ENCODE results near the gene CAPN2.

Gene CAPN2

DNA sequence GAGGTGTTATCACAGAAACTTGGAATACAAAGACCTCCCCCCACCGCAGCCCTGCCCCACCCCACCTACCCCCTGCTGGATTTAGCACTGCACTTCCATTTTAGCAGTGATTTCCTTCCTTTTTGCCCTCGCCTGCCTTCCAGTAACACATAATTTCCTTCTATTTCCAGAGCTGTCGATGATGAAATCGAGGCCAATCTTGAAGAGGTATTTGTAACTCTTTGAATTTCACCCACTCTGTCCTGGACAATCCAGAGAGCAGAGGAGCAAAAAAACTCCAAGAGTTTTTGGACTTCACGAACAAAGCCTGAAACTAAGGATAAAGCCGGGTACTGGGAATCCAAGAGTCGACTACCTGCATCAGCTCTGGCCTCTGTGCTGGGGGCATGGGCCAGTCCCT is 49.1 kb downstream of the CAPN2 start:
- no peak for DNase-seq

DNA sequence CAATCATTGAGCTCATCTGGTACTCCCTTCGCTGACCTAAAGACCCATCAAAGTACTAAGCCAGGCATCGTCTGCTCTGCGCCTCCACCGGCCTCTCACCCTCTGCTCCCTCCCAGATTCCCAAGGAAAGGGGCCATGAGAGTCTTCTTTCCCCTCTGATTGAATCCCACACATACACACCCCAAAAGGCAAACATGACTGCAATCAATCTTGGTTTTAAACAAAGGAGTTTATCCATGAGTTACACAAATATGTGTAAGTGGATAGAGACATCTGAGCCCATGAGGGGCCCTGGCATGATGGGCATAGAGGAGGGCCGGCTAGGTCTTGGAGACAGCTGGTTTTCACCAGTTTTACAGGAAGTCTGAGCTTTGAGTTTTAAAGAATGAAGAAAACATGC is 50.9 kb downstream of the CAPN2 start:
- no peak for DNase-seq

DNA sequence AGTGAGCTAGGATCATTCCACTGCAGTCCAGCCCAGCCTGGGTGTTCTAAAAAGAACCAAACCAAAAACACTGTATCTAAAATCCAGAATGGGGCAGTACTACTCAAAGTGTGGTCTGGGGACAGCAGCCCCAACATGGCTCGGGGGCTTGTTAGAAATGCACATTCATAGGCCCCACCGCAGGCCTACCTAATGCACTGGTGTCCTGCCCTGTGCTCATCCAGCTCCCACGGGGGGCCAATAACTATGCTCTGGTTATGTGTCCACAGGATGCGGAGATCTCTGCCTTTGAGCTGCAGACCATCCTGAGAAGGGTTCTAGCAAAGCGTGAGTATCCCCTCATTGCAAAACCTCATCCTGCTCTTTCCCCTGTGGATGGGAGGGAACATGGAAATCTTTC is 51.5 kb downstream of the CAPN2 start:
- DNase-seq = no peak

DNA sequence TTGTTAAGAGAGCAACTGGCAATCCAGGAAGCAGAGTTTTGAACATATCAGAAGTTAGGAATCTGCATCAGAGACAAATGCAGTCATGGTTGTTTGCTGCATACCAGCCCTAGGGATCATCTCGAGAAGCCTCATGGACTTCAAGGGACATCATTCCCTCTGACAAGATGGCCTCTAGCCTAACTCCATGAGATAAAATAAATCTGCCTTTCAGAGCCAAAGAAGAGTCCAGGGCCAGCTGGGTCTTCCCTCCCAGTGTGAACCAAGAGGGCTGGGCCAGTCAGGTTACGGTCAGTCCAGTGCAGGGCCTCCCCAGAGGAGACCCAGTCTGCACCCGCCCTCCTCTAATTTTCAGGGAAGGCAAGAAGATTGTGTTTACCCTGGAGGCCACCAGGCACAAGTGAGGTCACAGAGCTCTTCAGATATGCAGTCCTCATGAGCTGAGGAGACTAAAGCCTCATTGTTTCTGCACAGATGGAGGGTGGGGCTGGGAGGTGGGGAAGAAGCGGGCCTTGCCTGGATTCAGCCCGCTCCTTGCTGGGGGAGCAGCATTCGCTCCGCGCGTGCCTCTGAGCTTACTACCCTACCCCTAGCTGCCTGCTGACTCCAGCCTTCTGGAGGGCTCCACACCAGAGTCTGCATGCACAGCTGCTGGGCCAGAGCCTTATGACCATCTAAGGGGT is 52.8 kb downstream of the CAPN2 start:
- DNase-seq = no peak

DNA sequence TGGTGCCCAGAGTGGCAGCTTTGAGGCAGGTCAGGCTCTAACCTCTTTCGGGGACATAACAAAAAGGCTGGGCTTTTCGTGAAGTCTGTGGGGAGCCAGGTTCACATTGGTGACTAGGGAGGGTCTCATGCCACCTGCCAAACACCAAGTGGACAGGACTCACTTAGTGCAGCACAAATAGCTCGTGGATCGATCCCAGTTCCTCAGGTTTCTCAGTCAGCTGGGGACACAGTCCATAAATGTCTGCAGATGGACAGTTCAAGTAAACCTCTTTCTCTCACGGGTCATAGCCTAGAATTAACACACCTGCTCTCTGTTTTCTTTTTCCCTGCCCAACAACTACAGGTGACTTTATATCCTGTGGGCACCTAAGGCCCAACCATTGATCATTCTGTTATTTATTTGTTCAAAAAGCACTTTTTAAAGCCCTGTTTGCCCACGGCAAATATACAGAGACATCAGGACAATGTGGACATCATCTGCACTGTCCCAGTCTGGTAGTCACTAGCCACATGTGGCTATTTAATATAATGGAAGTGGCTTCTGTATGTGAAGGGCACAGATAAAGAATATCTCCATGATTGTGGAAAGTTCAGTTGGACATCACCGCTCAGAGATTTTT is 53.5 kb downstream of the CAPN2 start:
- no peak for DNase-seq

DNA sequence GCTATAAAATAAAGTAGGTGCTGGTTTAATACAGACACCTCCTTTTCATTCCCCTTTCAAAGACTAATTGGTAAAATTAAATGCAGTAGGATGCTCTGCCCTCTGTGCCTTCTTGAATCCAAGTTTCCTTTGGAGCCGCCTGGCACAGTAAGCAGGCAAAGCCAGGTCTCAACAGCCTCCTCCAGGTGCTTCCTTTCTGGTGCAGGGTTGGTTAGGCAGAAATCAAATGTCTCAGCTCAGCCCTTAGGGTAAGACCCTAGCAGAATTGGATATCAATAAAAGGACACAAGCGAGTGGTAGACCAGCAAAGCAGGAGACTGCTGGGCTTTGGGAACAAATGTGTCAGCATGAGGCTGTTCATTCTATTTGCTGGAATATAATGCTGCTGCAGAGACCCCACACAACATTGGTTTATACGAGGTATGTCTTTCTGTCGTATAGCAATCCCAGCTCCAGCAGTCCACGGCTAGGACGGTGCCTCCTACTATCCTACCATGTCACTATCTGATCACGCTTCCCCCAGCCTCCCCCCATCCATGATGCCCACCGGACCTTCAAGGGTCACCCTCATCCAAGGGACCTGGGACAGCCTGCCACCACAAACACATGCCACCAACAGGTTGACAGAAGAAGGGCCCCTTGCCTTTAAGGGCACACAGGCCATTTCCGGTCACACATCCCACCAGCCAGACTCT is 58.4 kb downstream of the CAPN2 start:
- DNase-seq = no peak

DNA sequence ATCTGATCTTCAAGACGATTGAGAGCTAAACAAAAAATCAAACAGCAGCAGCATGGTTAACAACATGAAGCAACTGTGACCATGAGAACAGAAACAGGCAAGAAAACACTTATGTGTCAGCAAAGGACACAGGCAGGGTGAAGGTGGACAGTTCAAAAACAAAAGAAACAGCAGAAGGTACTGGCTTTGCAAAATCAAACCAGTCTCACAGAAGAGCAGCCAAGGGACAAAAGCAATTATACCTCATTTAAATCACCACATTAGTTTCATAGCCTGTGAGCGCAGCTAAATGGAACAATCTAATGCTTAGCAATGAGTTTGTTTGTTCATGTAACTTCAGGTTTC is 59.1 kb downstream of the CAPN2 start:
- no peak for DNase-seq

DNA sequence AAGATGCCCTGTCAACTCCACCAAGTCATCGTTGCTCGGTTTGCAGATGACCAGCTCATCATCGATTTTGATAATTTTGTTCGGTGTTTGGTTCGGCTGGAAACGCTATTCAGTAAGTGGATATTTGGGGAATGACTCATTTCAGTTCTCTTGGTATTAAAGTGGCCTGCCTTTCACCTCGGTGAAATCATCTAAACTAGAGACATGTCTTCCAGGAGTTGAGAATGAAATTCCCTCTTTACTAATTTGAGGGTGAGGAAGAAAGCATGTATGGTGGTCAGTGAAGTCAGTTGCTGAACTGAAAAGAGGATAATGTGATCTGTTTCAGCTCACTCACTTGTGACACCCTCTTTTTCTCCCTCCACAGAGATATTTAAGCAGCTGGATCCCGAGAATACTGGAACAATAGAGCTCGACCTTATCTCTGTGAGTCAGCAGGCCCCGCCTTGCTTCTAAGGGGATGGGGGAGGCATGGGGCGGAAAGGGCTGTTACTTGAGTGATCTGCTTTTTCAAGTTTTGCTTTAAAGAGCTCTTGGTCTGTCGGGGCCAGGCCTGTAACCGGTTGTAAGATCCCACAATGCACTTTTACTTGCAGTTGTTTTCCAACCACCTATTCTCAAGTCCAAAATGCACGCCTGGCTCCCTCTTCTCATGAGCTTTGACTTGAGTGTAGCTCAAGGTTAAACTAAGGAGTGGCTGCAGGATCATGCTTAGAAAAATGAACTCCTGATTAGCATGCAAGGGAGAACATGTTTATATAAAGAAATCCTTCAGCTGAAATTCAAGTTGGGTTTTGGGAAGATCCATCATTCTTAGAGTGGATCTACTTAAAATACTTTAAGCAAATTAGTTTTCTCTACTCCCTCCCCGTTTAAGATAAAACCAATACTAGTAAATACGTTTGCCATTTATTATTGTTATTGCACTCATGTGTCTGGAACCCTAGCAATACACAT is 59.8 kb downstream of the CAPN2 start:
- no peak for DNase-seq

DNA sequence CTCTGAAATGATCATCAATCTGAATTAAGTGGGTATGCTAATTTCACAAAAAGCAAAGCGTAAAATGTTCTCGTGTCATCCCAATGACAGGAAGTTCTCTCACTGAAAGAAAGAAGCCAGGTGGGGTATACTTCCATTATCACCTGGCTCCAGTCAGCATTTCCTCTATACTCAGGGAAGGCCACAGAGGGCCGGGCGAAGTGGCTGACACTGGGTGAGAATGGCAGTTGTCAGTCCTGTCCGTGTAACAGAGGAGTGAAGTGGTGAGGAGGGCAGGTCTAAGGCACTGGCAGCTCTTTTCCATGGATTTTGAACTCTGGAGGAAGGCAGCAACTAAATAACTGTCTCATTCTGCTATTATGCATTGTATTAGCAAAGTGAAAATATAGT is 60.4 kb downstream of the CAPN2 start:
- no peak for DNase-seq

DNA sequence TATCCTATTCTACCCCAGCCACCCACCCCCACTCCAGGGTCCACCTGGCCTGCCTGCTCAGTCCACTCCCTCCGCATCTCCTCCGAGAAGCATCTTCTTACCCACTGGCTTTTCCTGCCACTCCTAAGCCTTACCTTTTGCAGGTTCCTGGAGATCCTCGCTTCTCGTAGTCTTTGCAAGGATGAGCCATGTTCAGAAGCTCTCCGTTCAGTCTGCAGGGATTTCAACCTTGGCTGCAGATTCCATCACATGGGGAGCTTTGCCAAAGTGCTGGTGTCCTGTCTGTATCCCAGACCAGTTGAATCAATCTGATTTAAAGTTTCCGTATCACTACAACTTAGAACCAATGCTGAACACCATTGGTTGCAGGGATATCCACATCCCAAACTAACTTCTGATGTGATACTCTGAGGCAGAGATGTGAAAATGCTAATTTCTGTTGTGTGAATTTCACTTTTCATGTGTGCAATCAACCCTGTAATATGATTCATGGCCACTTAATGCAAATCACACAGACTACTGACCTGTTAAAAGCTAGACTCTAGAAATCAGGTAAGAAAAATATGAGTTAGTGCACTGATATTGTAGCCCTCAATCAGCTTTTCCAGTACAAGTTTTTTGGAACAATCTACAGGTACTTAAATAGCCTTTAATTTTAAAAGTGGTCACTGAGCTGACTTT is 61.9 kb downstream of the CAPN2 start:
- DNase-seq = no peak

DNA sequence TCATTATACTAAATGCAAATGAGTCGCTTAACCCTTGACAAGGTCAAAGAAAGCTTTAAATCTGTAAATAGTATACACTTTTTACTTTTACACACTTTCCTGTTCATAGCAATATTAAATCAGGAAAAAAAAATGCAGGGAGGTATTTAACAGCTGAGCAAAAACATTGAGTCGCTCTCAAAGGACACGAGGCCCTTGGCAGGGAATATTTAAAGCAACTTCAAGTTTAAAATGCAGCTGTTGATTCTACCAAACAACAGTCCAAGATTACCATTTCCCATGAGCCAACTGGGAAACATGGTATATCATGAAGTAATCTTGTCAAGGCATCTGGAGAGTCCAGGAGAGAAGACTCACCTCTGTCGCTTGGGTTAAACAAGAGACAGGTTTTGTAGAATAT is 62.7 kb downstream of the CAPN2 start:
- no peak for DNase-seq

DNA sequence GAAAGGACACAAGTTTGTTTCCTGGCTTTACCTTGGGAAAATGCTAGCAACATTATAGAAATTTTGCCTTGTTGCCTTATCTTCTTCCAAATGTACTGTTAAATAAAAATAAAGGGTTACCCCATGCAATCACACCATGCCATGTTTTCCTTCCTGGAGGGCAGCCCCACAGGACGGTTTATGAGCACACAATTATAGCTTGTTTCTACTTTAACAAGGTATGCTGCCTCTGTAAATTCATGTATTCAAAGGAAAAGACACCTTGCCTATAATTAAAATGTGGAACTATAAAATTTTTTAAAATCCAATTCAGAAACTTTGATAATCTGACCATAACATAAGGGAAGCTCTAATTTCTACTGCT is 63.4 kb downstream of the CAPN2 start:
- DNase-seq = no peak

DNA sequence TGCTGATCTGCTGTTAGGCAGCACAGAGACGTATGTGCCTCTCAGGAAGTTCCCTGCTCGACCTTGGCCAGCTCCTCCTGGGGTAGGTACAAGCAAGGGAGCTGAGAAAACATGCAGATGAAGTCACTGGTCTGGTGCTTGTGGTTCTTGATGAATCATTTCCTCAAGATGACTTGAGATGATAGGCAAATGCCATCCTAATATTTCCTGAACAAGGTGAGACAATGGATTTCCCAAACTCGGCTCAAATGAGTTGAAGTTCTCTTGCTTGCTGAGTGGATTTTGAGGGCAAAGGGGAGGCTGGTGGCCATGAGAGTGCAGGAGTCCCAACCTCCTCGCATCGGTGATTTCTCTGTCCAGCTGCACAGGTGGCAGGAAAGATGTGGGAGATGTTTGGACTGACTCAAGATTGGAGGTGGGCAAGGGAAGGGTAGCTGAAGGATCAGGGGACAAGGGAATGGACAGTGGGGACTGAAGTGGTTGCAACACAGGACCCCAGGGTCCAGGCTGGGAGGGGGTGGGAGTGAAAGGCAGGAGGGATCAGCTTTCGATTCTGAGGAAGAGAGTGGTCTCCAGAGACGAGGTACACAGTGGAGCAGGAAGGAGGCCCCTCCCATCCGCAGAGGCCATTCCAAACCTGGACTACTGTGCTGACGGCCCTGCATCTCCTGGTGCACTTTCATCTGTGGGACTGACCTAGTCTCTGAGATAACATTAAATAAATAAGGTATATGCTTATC is 63.9 kb downstream of the CAPN2 start:
- DNase-seq = peak; percentile 47

DNA sequence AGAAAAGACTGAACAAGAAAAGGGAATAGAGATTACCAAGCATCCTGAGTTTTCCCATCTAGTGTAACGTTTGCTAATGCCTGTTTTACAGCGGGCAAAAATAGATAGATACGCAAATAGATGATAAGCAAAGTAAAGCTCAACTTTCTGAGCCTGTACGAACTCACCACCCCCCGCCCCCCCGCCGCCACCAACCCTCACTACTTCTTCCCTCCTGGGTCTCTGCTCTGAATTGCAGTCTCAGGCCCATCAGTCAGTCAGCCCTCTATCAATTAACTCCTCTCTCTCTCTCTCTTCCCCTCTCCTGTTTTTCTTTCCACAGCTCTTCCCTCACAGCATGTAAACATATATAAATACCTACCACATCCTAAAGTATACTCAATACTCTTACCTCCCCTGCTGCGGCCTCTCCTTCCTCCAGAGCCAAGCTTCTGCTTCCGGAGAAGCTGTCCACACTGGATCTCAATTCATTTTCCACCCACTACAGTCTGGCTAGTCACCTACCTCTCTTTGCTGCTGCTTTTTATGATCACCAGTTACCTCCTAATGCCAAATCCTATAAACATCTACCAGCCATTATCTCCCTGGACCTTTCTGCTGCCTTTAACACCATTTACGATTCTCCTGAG is 64.6 kb downstream of the CAPN2 start:
- DNase-seq = no peak

DNA sequence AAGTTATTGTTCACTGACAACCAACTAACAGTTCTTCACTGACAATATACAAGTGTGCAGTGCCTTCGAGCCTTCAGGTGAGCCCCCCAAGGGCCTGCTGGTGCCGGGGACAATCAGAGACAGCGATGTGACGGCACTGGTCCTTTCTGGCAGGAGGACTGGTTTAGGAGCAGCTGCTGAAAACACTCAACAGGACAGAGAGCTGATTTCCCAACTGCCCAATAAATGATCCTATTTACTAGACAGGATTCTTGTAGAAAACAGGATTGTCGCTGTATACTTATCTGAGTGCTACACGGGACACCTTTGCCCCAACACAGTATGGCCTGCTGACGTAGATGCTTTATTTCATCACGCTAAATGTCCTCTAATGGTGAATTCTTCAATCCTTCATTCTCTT is 68.0 kb downstream of the CAPN2 start:
- no peak for DNase-seq

DNA sequence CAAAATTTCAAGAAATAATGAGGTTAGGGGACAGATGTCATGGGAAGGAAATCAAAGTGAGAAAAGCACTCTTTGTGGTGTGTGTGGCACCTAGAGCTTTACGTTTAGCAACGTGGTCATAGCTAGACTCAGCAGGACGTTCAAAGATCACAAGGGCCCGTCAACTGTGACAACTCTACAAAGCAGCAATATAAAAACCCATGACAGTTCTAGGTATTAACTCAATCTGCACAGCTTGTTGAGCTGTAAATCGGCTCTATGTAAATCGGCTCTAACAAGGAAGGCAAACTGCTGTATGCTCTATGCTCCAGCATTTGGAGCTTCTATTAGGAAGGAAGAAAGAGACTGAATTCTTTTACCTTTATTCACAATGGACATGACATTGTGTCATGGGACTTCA is 68.6 kb downstream of the CAPN2 start:
- no peak for DNase-seq

DNA sequence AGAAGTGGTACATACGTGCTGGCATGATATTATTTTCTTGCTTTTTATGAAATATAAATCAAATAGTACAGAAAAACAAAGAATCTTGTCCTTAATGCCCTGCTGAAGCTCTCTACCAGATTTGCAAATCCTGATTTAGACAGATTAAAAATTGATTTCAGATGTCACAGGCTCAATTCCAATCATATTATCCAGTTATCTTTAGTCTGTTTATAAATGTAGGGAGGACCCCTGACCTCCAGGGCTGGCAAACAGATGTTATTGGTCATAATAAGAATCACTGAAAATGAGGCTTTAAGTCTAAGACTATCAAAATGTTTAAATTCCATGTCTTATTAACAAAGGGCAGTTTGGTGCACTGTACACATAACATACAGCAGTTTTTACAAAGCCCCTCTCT is 71.3 kb downstream of the CAPN2 start:
- DNase-seq = no peak

DNA sequence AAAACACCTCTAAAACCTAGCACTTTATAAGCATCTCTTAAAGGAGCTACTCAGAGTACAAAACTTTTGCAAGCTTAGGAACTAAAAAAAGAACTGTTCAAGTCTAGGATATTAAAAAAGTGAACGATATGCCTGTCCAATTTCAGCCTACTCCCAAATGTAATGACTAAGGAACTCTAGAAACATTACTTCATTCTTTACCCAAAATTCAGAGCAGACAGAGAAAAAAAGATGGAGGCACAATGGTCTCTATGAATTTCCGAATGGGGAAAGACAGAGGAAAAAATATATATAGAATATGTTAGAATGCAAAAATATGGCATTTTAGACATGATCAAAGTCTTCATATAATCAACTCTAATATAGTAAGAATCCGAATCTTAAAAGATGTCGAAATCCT is 72.2 kb downstream of the CAPN2 start:
- no peak for DNase-seq

DNA sequence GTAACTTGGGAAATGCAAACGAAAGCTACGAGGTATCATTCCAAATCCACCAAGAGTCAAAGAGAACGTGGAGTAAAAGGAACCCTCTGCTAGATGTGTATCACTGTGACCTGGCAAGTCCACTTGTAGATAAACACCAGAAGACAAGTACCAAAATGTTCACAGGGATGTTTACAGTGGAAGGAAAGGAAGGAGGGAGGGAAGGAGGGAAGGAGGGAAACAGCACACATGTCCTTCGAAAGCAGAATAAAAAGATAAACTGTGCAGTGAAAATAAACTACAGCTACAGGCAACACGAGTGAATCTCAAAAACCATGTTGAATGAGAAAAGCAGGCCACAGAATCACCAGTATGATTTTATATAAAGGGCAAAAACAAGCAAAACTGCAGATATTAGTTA is 73.5 kb downstream of the CAPN2 start:
- DNase-seq = no peak

DNA sequence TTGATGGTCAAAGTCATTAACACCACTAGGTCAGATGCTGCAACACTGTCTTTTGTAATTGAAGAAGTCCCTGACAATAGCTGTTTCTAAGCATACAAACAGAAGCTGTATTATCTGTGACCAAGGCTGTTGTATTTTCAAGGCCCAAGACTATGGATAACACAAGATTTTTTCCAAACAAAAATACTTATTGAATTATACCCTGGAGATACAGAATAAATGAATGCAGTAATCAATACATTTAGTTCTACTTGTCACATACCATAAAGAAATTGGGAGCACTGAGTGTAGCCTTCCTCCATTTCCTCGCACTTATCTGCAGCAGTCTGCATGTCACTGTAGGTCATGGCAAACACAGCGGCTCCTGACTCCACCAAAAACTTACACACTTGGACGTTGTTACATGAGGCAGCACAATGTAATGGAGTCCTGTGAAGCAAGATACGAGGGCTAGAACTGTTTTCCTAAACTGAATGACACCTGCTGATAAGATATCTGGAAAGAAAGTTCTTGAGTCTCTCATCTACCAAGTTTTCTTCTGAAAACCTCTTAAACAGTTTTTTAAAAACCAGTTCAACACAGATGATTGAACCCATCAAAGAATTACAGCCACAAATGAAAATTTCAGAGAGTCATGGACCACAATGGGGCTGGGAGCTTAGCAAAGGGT is 76.5 kb downstream of the CAPN2 start:
- DNase-seq = no peak

DNA sequence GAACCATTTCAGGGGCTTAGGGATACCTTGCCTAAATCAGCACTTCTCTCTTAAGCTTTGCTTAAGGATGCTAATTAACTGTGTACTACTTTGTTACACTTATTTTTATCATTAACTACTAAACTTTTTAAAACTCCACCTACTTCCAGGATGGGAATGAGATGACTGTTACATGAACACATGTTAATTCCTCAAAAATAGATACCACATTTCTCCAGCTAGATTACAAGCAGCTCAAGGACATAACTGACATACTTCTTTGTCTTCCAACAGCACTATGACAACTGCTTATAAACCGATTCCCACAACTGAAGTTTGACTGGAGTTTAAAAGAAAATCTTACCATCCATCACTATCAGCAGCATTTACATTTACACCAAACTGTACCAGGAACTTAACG is 79.7 kb downstream of the CAPN2 start:
- DNase-seq = no peak

Data from inflammatory macrophage treated with lipopolysaccharide for 4 hours (primary cell).